HL-60/S4 treated with phorbol 12-myristate 13-acetate at 8.2 ng/mL for 4 days and 3 days (cell line): ENCODE results near the gene NUDT14.

Experiments used
- in situ Hi-C: fragments of 300-500 bp; cut with MboI; formaldehyde crosslinking; loops from 2 replicates; pipeline ENCODE4 v1.15.0; 2022; ENCODE audit warnings: low sequenced_read_pairs

Gene NUDT14

DNA sequence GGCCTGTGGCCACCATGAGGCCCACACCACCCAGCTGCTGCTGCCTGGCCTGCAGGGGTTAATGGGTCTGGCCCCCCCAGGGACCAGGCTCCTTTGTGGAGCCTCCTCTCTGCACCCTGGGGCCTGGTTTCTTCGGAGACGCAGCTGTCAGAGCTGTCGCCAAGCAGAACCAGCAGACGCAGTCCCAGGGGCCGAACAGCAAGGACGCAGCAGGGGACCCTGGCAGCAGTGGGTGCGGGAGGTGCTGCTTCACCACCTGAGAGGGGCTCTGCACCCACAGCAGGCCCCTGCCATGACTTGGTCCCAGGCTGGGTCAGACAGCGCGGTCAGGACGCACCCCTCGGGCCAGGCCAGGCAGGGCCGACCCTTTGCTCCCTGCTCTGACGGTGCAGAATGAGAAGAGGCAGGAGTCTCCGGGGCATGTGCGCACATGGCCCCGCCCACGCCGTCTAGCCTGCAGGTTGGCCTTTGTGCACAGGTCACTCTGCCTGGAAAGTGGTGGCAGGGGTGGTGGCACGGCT lies 43.0 kb downstream of the NUDT14 start:
- in situ Hi-C loops = no loop called here

DNA sequence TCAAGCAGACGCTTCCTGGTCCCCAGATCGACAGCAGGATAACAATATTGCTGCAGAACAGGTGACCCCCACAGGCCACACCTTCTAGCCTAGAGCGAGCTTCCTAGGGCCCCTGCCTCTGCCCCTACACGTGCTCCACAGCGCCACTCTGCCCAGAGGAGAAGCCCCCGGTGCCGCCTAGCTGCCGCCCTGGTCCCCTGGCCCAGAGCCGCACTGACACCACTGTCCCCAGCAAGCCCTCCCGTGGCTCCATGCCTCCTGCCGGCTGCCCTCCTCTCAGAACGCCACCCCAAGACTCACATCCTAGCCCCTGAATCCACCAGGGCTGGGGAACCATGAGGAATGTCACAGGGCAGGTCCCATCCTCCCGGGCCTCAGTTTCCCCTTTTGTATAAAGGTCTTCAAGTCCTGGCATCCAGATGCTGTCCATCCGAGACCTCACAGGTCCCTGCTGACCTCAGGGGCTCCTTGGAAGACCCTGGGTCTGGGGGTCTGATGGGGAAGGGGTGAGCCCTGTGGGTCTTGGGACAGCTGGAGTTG lies 43.6 kb downstream of the NUDT14 start:
- in situ Hi-C loops = no loop called here

DNA sequence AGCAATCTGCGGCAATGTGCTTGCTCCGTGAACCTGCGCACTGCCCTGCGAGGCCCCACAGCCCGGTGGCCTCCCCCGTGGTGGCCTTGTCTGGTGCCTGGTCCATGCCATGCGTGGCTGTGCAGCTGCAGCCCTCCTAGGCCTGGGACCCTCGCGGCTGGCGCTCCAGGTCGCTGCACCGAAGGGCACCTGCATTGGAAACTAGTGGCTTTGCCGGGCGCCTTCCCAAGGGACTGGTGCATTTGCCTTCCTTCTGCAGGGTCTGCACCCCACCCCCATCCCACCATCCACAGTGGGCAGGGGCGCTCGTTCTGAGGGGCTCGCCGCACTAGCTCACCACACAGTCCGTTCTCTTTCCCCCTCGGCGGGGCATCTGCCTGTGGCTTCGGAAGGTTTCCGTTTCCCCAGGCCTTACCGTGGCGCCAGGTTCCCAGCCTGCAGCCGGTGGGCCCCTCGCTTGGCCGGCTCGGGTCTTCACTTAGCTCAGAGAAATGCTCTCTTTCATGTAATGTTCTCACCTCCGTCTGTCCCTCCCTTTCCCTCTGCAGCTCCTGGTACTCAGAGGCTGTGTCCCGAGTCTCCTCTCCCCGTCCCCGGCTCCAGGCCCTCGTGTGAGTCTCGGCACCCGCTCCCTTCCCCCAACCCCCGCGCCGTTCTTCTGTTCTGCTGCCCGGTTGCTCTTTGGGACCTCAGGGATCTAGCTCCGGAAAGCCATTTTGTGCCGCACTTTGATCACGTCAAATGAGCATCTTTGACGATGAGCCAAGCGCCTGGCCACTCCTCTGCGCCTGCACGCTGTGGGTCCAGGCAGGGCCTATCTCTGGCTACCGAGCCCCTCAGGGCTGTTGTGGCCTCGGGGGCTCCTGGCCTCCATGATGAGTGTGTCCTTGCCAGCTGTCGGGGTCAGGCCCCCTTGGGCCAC lies 44.5 kb downstream of the NUDT14 start:
- in situ Hi-C loops = no loop called here

DNA sequence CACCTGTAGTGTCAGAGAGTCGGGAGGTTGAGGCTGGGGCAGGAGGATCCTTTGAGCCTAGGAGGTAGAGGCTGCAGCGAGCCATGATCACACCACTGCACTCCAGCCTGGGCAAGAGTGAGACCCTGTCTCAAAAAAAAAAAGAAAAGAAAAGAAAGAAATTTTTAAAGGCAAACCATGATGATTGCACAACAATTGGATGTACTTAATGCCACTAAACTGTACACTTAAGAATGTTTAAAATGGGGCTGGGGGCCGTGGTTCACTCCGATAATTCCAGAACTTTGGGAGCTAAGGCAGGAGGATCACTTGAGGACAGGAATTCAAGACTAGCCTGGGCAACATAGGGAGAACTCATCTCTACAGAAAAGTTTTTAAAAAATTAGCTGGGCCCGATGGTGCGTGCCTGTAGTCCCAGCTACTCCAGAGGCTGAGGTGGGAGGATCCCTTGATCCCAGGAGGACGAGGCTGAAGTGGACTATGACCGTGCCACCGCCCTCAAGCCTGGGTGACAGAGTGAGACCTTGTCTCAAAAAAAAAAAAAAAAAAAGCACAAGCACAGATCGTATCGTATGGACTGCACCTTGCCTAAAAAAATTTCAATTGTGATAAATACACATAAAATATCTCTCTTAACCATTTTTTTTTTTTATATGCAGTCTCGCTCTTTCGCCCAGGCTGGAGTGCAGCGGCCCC lies 45.3 kb downstream of the NUDT14 start:
- in situ Hi-C loops = no loop called here

DNA sequence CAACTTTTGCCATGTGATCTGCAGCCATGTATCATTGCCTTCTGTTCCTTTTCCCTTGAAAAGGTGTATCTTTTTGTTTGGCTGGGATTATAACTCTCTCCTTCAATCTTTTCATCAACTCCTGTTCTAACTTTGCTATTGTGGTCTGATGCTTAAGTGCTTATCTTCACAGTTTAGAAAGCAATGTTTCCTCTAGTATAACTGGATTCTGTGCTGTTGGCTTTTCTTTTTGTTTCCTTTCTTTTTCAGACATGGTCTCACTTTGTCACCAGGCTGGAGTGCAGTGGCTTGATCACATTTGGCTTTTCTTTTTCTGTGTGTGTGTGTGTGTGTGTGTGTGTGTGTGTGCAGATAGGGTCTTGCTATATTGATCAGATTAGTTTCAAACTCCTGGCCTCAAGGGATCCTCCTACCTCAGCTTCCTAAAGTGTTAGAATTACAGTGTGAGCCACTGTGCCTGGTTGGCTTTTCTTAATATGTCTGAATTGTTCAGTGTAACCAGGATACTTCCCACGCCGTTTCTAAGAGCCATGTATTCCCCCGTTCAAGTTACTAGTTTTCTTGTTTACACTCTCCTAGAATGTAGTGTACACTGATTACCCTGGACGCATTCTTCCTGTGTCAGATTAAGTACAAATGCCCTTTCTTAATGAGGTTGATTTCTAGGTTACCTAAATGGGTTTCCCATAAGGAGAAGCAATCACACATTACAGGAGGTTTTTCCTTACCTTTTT lies 48.0 kb downstream of the NUDT14 start:
- in situ Hi-C loops = no loop called here

DNA sequence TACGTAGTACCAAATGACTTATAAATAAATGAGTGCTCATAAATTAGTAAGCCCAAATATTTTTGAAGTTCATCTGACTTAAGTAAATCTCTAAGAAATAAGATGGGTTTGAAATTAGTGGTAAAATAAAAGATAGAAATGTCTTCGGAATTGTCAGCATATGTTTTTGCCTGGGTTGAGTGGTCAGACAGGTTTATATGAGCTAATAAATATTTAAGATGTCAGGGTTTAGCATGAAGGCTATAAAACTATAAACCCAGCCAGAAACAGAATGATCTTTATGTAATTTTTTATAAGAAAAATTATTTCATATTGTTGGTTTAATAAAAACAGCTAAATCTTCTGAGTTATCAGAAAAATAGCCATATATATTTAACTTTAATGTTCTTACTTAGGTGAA lies 49.9 kb downstream of the NUDT14 start:
- in situ Hi-C loops = no loop called here

DNA sequence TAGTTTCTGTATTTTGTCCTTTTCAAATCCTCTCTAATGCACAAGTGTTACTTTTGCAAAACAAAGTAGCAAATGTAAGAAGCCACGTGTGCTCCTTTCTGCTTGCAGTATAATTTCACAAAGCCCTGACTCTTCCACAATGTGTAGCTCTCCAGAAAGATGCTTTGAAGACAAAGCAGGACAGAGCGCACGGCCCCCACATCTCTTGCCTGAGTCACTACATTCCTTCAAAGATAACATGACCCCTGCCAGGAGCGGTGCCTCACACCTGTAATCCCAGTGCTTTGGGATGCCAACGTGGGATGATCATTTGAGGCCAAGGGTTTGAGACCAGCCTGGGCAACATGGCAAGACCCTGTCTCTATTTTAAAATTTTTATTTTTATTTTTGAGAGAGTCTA lies 53.1 kb downstream of the NUDT14 start:
- in situ Hi-C loops = no loop called here

DNA sequence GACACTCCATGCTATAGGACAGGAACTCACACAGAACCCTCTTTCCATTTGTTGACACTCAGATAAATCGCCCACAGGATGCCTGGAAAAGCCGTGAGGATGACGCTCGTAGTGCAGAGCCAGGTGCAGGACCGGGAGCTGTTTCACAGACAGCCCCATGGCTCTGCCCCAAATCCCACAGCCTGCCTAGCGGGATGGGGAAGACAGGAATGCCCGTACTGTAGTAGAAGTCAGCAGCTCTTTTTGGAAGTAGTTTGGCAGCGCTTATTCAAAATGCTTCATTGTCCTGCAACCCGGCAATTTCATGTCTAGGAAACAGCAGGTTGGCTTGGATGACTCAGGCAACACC lies 54.2 kb downstream of the NUDT14 start:
- in situ Hi-C loops = no loop called here

DNA sequence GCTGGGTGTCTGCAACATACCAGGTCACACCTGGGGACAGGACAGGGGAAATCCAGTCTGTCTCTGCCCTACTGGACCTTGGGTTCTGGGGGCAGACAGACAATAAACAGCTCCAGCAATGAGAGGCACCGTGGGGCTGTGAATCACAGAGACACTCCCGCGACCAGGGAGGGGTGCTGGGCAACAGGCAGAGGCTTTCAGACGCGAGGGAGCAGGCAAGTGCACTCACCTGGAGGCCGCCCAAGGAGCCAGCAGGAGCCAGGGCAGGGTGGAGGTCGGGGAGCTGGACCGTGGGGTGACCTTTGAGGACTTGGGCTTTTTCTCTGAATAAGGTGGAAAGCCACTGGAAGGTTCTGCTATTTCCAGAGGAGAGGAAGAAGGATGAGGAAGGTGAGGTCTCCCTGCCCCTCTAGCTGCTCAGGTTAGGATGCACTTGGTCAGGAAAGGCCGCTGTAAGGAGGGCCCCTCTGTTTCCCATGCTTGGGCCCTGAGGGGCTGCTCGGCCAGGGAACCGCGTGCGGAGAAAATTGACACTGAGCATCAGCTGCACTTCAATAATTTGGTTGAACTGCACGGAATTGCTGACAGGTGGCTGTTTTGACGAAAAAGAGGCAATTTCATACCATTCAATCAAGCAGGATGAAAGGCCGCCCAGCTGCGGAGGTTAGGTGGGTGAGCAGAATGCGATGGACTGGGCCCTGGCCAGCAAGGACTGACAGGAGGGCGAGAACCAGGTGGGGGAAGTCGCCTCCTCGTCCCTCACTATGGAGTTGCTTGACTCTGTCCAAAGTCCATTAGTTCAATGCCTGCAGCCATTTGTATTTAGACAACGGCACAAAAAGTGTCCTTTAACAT lies 54.8 kb downstream of the NUDT14 start:
- in situ Hi-C loops = no loop called here

DNA sequence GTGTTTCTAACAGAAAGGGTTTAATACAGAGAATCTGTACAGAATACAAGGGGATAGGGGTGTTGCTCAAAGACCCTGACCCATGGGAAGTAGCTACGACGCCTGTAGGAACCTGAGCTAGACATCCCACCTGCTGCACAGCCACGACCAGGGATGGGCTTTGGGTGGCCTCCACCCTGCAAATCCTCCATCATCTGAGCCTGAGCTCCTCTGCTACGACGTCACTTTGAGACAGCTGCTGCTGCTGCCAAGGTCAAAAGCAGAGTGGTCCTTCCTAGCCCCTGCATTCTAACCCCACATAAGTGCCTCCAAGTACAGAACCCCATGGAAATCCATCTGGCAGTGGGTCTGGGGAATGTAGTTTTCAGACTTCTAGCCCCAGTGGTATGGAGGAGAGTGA lies 56.3 kb downstream of the NUDT14 start:
- in situ Hi-C loops = no loop called here

DNA sequence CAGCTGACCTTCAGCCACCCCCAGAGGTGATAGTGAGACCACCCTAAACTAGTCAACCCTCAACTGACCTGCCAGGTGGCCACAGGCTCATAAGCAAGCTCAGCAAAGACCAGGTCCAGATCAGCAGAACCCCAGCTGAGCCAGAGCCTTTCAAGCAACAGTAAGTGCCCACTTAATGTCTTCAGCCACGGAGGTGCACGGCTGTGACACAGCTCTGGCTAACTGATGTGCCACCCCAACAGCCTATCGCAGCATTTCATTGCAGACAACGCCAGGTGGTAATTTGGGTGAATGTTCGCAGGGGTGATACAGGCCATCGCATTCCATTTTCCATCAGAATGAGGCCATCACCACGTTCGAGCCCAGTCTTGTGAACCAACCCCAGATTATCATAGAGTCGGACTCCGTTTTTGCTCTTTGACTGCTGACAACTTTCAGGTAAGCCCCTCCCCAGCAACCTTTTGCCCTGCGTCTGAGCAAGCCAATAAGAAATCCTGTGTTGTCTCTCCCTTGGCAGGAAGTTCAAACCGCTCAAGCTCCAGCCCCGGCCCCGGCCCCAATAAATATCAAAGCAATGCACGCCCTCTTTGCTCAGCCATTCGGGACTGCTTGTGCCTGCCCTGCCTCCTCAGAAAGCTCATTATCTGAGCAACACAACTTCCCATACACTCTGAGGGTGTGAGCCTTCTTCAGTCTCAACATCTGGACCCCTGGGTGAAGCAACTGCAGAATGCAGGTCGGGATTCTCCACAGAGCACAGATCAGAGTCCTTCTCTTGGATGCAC lies 56.9 kb downstream of the NUDT14 start:
- in situ Hi-C loops = no loop called here

DNA sequence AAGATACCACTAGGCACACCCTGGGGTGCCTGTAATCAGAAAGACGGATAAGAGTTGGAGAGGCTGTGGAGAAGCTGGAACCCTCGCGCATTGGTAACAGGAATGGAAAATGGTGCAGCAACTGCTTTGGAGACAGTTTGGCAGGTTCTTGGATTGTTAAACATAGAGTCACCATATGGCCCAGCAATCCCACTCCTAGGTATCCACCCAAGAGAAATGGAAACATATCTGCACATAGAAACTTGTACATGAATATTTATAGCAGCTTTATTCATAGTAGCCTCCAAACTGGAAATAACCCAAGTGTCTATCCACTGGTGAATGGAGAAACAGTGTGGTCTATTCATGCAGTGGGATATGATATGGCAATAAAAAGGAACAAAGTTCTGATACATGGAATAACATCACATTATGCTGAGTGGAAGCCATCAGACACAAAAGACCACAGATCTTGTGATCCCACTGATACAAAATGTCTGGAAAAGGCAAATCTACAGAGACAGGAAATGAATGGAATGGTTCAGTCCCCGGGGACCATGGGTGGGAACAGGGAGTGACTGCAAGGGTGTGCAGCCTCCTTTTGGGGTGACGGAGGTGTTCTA lies 57.9 kb downstream of the NUDT14 start:
- in situ Hi-C loops = no loop called here
